OCI-LY7 (cell line): ENCODE measurements around the gene UNC5B. TPM values are rescaled to one million over a fixed set of nuclear protein-coding genes. Genes with fewer than 3 reads are reported as not detected.

Experiments used
- BruUV-seq: library from RNA; stranded (reverse); fragments of 400-500 nt; replicated peaks from 2 replicates; lab custom pipeline; 2021; lab: Mats Ljungman, UMichigan
- CTCF ChIA-PET: fragments of 300-600 bp; sonication (Branson Sonifier 250); formaldehyde crosslinking; loops from one replicate; lab custom pipeline; 2022; ENCODE audit warnings: antibody characterized with exemption; ENCODE audit not compliant: unreplicated experiment; lab: Charles Lee
- POLR2A ChIA-PET: fragments of 300-600 bp; sonication (Branson Sonifier 250); formaldehyde crosslinking; loops from one replicate; lab custom pipeline; 2022; ENCODE audit warnings: antibody characterized with exemption; lab: Charles Lee
- DNase-seq: peaks from one replicate; pipeline ENCODE4 v3.0.0-alpha.2; 2015; ENCODE audit warnings: low spot score
- H2AFZ ChIP-seq: fragments of 200-600 bp; sonication (generic), shearing (Covaris generic); 2 replicates; pipeline ENCODE4 v1.6.1; 2014; ENCODE audit warnings: mild to moderate bottlenecking, antibody characterized with exemption, low read length, moderate library complexity
- H3K27ac ChIP-seq: fragments of 200-600 bp; sonication (generic); 2 replicates; pipeline ENCODE4 v1.5.1; 2014; ENCODE audit warnings: mixed run types, low read depth, mild to moderate bottlenecking, moderate library complexity, low read length, inconsistent platforms; ENCODE audit not compliant: poor library complexity, severe bottlenecking
- H3K36me3 ChIP-seq: fragments of 200-600 bp; sonication (generic); 2 replicates; pipeline ENCODE4 v1.6.1; 2014; ENCODE audit warnings: mild to moderate bottlenecking, antibody characterized with exemption, low read length, moderate library complexity, mixed read lengths; ENCODE audit not compliant: insufficient read depth
- H3K4me1 ChIP-seq: fragments of 200-600 bp; sonication (generic); 2 replicates; pipeline ENCODE4 v1.5.1; 2014; ENCODE audit warnings: mild to moderate bottlenecking, low read length; ENCODE audit not compliant: insufficient read depth, poor library complexity, severe bottlenecking
- H3K4me2 ChIP-seq: fragments of 200-600 bp; sonication (generic); 2 replicates; pipeline ENCODE4 v1.6.1; 2014; ENCODE audit warnings: mild to moderate bottlenecking, low read length
- H3K4me3 ChIP-seq: fragments of 200-600 bp; sonication (generic); 2 replicates; pipeline ENCODE4 v1.5.1; 2014; ENCODE audit warnings: mild to moderate bottlenecking, low read depth, low read length; ENCODE audit not compliant: poor library complexity, severe bottlenecking
- H3K79me2 ChIP-seq: fragments of 200-600 bp; sonication (generic); 2 replicates; pipeline ENCODE4 v1.6.1; 2016; ENCODE audit warnings: low read depth, mild to moderate bottlenecking, low read length, moderate library complexity, mixed read lengths; ENCODE audit not compliant: insufficient read depth
- H3K9me2 ChIP-seq: fragments of 200-600 bp; sonication (generic); 2 replicates; pipeline ENCODE4 v1.6.1; 2016; ENCODE audit warnings: mild to moderate bottlenecking, low read length, mixed read lengths; ENCODE audit not compliant: insufficient read depth
- H3K9me3 ChIP-seq: fragments of 200-600 bp; sonication (generic); 2 replicates; pipeline ENCODE4 v1.6.1; 2014; ENCODE audit warnings: mild to moderate bottlenecking, mixed run types, low read length, mixed read lengths
- H4K20me1 ChIP-seq: fragments of 200-600 bp; sonication (generic); 2 replicates; pipeline ENCODE4 v1.6.1; 2014; ENCODE audit warnings: mild to moderate bottlenecking, antibody characterized with exemption, low read length, moderate library complexity, mixed read lengths; ENCODE audit not compliant: insufficient read depth
- EZH2phosphoT487 ChIP-seq: fragments of 200-600 bp; sonication (generic); IDR thresholded peaks from 2 replicates; pipeline ENCODE4 v1.6.1; 2018; ENCODE audit warnings: low read depth, borderline replicate concordance, mild to moderate bottlenecking, mixed run types, antibody characterized with exemption, low read length, moderate library complexity, mixed read lengths
- intact Hi-C: fragments of 100-400 bp; cut with micrococcal nuclease; formaldehyde crosslinking; loops from one replicate; pipeline ENCODE4 v1.10.0; 2022; ENCODE audit not compliant: unreplicated experiment
- total RNA-seq, 2 experiments: library from RNA; depleted of rRNA in 1 of 2; stranded (reverse); fragments of >200 nt in 1 of 2; shearing (Covaris generic) in 1 of 2; gene quantifications; 2 replicates each; pipeline ENCODE4 v1.2.3, GENCODE V29; 2014 to 2022
- TF ChIP-seq, protein P1 (sequence below): fragments of 200-600 bp; sonication (generic); conservative IDR thresholded peaks from 2 replicates; pipeline ENCODE4 v1.5.1; 2014; ENCODE audit warnings: mild to moderate bottlenecking, antibody characterized with exemption, low read length, moderate library complexity, mixed read lengths

UNC5B gene
- total RNA-seq, 2 experiments from 2014 or later = not detected

DNA sequence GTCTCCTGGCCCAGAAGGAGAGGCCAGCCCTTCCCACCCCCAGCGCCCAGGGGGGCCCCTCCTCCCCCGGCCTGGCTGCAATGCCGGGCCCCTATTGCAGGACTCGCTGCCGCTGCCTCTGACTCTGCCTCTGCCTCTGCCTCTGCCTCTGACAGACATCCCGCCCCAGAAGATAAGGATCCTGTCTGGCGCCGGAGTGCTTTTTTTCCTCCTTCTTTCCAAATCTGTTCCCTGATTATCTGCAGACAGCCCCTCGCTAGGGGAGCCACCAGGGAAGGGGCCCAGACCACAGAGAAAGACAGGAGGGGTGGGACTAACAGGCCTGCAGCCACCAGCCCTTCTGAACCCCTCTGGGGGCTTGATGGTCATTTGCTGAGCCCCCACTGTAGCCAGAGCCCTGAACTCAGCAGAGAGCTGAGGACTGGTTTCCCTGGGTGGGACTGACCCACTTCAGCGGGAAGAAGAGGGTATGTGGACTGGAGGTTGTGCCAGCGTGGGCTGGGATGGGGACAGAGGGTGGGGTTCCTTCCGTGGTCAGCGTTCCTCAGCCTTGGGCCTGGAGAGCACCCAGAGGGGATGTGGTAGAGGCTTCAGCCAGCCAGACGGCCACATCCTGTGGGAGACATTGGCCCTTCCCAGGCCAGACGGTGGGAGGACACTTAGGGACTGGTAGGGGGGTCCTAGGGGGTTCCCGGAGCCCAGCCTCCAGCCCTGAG lies 22.8 kb downstream of the UNC5B start:
- Histone ChIP-seq H3K79me2 (no peaks in the 10 kb centered on the region), H3K4me1 (no peaks in the 10 kb centered on the region), H3K4me2 (no peak overlapping the region), H3K36me3 (no peaks in the 10 kb centered on the region), H3K9me2 (no peaks in the 10 kb centered on the region), H3K9me3 (no peaks in the 10 kb centered on the region), H3K27ac (no peak overlapping the region), H4K20me1 (no peaks in the 10 kb centered on the region), H2AFZ (no peak overlapping the region), H3K4me3 (no peak overlapping the region)
- CTCF ChIA-PET = no interaction called here
- no TSS peak for BruUV-seq
- TF ChIP-seq, protein P1, sequence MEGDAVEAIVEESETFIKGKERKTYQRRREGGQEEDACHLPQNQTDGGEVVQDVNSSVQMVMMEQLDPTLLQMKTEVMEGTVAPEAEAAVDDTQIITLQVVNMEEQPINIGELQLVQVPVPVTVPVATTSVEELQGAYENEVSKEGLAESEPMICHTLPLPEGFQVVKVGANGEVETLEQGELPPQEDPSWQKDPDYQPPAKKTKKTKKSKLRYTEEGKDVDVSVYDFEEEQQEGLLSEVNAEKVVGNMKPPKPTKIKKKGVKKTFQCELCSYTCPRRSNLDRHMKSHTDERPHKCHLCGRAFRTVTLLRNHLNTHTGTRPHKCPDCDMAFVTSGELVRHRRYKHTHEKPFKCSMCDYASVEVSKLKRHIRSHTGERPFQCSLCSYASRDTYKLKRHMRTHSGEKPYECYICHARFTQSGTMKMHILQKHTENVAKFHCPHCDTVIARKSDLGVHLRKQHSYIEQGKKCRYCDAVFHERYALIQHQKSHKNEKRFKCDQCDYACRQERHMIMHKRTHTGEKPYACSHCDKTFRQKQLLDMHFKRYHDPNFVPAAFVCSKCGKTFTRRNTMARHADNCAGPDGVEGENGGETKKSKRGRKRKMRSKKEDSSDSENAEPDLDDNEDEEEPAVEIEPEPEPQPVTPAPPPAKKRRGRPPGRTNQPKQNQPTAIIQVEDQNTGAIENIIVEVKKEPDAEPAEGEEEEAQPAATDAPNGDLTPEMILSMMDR = no peak
- TF ChIP-seq EZH2phosphoT487 = no peak
- no peak for DNase-seq
- intact Hi-C loops = no loop called here
- POLR2A ChIA-PET = no interaction called here

DNA sequence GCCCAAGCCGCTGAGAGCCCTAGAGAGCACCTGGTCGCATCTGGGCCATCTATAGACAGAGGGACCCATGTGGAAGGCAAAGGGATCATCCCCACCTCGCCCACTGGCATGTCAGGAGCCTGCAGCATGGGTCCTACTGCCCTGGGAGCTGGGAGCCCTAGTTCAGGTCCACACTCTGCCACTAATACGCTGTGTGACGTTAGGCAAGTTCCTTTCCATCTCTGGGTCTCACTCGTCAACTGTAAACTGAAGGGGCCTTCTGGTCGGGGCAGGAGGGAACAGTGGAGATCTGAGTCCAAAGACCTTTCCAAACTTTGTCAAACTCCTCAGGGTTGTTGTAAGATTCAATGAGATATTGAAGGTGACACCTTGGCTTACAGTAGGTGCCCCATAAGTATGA lies 23.4 kb downstream of the UNC5B start:
- no peaks in the 10 kb centered on the region for H3K79me2 ChIP-seq
- no peaks in the 10 kb centered on the region for H3K36me3 ChIP-seq
- H3K4me2 ChIP-seq = no peak overlapping the region
- no peak overlapping the region for H2AFZ ChIP-seq
- TF ChIP-seq EZH2phosphoT487 = no peak
- TF ChIP-seq, protein P1 = no peak
- H3K9me2 ChIP-seq = no peaks in the 10 kb centered on the region
- intact Hi-C loops = no loop called here
- H3K9me3 ChIP-seq = no peaks in the 10 kb centered on the region
- CTCF ChIA-PET = no interaction called here
- no peak for DNase-seq
- no peak overlapping the region for H3K4me3 ChIP-seq
- H3K4me1 ChIP-seq = peaks cover 3% of the 10 kb centered on the region
- BruUV-seq = no TSS peak
- no peaks in the 10 kb centered on the region for H4K20me1 ChIP-seq
- H3K27ac ChIP-seq = no peak overlapping the region
- POLR2A ChIA-PET = no interaction called here

DNA sequence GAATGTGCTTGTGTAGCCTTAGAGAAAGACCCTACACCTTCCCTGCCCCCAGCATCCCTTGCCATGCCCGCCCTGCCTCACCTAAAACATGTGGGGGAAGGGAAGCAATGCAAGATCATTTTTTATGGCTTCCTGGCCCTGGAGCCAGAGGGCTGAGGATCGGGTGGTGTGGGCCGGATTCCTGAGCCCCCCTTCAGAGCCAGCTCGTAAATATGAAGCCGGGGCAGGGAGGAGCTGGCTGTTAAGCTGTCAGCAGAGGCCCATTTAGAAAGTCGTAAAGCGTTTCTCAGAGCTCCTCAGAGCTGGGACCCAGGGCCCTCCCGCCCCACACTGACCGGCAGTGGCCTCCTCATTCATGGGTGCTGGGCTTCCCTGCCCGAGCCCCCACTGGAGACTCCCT lies 23.9 kb downstream of the UNC5B start:
- TF ChIP-seq, protein P1 = no peak
- no peak for TF ChIP-seq EZH2phosphoT487
- no TSS peak for BruUV-seq
- no peaks in the 10 kb centered on the region for H4K20me1 ChIP-seq
- no peak overlapping the region for H3K27ac ChIP-seq
- peaks cover 3% of the 10 kb centered on the region for H3K4me1 ChIP-seq
- H2AFZ ChIP-seq = no peak overlapping the region
- no peaks in the 10 kb centered on the region for H3K79me2 ChIP-seq
- intact Hi-C loops = no loop called here
- H3K4me3 ChIP-seq = no peak overlapping the region
- H3K4me2 ChIP-seq = no peak overlapping the region
- ChIA-PET CTCF (no interaction called here), POLR2A (no interaction called here)
- H3K36me3 ChIP-seq = no peaks in the 10 kb centered on the region
- no peak for DNase-seq
- no peaks in the 10 kb centered on the region for H3K9me2 ChIP-seq
- no peaks in the 10 kb centered on the region for H3K9me3 ChIP-seq
